ENCODE measurements around the gene SLC39A11.

Gene SLC39A11

DNA sequence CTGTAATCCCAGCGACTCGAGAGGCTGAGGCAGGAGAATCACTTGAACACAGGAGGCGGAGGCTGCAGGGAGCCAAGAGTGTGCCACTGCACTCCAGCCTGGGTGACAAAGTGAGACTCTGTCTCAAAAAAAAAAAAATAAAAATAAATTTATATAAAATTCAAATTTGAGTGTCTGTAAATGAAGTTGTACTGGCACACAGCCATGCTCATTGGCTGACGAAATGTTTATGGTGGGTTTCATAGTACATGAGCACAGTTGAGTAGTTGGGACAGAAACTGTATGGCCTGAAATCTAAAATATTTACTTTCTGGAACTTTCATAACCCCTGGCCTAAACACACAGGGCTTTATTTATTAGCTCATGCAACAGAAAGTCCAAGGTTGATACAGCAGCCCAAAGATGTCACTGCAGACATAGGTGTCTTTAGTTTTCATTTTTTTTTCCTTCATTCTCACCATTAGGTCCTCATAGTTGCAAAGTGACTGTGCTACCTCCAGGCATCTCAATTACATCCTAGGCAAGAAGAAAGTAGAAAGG is 355.3 kb downstream of the SLC39A11 start:
- TF ChIP-seq EP300 (IDR thresholded peaks at IDR 0.05; ENCODE audit: borderline replicate concordance), result no peak
- no peak for TF ChIP-seq CREB1 (IDR thresholded peaks at IDR 0.05; ENCODE audit: low read depth)
- no peak for TF ChIP-seq RAD21 (IDR thresholded peaks at IDR 0.05; ENCODE audit: low read depth)
- TF ChIP-seq, protein P1, sequence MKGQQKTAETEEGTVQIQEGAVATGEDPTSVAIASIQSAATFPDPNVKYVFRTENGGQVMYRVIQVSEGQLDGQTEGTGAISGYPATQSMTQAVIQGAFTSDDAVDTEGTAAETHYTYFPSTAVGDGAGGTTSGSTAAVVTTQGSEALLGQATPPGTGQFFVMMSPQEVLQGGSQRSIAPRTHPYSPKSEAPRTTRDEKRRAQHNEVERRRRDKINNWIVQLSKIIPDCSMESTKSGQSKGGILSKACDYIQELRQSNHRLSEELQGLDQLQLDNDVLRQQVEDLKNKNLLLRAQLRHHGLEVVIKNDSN (IDR thresholded peaks at IDR 0.05), result no peak
- TF ChIP-seq MAX (IDR thresholded peaks at IDR 0.05), result no peak
- TF ChIP-seq YY1 (IDR thresholded peaks at IDR 0.05; ENCODE audit: low read depth), result no peak
- no peak for TF ChIP-seq EGR1 (IDR thresholded peaks at IDR 0.05)
- no peak for TF ChIP-seq REST (IDR thresholded peaks at IDR 0.05; ENCODE audit: low read depth)
- TF ChIP-seq FOXM1 (IDR thresholded peaks at IDR 0.05; ENCODE audit: borderline replicate concordance, low read depth), result no peak
- TF ChIP-seq TCF12 (IDR thresholded peaks at IDR 0.05; ENCODE audit: low read depth), result no peak
- no peak for TF ChIP-seq ZBTB7A (IDR thresholded peaks at IDR 0.05; ENCODE audit: low read depth)
- no peak for TF ChIP-seq NFIC (IDR thresholded peaks at IDR 0.05)
- no peak for TF ChIP-seq TAF1 (IDR thresholded peaks at IDR 0.05; ENCODE audit: low read depth)
- no peak for TF ChIP-seq TEAD4 (IDR thresholded peaks at IDR 0.05)
- TF ChIP-seq CEBPB (IDR thresholded peaks at IDR 0.05), result no peak

GRCh38 chr17:72735592-72735991 is 356.9 kb downstream of the SLC39A11 start:
- TF ChIP-seq FOXM1 (IDR thresholded peaks at IDR 0.05; ENCODE audit: borderline replicate concordance, low read depth) (no peak), EGR1 (IDR thresholded peaks at IDR 0.05) (no peak), CREB1 (IDR thresholded peaks at IDR 0.05; ENCODE audit: low read depth) (no peak), MAX (IDR thresholded peaks at IDR 0.05) (no peak), RAD21 (IDR thresholded peaks at IDR 0.05; ENCODE audit: low read depth) (no peak), TAF1 (IDR thresholded peaks at IDR 0.05; ENCODE audit: low read depth) (no peak)
- TF ChIP-seq, protein P1 (IDR thresholded peaks at IDR 0.05), result no peak

DNA sequence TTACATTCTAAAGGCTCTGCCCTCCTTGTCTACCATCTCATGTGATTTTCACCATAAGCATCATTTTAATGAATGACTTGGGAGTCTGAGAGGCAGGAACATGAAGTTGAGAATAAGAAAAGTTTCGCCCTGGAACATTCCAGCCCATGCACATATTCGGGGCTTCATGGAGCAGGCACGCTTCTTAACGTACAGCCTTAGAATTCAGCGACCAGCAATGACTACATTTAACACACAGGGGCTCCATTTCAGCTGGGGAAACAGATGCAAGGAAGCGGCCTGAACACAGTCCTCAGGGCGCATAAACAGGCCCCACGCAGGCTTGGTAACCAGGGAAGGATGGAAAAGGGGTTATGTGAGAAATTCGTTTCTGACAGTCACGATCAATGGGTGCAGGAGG is 357.4 kb downstream of the SLC39A11 start:
- no peak for TF ChIP-seq RAD21 (IDR thresholded peaks at IDR 0.05; ENCODE audit: low read depth)
- no peak for TF ChIP-seq TCF12 (IDR thresholded peaks at IDR 0.05; ENCODE audit: low read depth)
- no peak for TF ChIP-seq EGR1 (IDR thresholded peaks at IDR 0.05)
- no peak for TF ChIP-seq YY1 (IDR thresholded peaks at IDR 0.05; ENCODE audit: low read depth)
- no peak for TF ChIP-seq TAF1 (IDR thresholded peaks at IDR 0.05; ENCODE audit: low read depth)
- no peak for TF ChIP-seq MAX (IDR thresholded peaks at IDR 0.05)

- TF ChIP-seq YY1 (IDR thresholded peaks at IDR 0.05; ENCODE audit: low read depth) (no peak), EGR1 (IDR thresholded peaks at IDR 0.05) (no peak), MAX (IDR thresholded peaks at IDR 0.05) (no peak), TAF1 (IDR thresholded peaks at IDR 0.05; ENCODE audit: low read depth) (no peak), CREB1 (IDR thresholded peaks at IDR 0.05; ENCODE audit: low read depth) (no peak), EP300 (IDR thresholded peaks at IDR 0.05; ENCODE audit: borderline replicate concordance) (no peak), REST (IDR thresholded peaks at IDR 0.05; ENCODE audit: low read depth) (no peak), ZBTB7A (IDR thresholded peaks at IDR 0.05; ENCODE audit: low read depth) (no peak), TEAD4 (IDR thresholded peaks at IDR 0.05) (no peak), RAD21 (IDR thresholded peaks at IDR 0.05; ENCODE audit: low read depth) (no peak), FOXM1 (IDR thresholded peaks at IDR 0.05; ENCODE audit: borderline replicate concordance, low read depth) (no peak), CEBPB (IDR thresholded peaks at IDR 0.05) (no peak), NFIC (IDR thresholded peaks at IDR 0.05) (no peak), TCF12 (IDR thresholded peaks at IDR 0.05; ENCODE audit: low read depth) (no peak)
- TF ChIP-seq, protein P1 (IDR thresholded peaks at IDR 0.05), result no peak
Measured at GRCh38 chr17:72734613-72735012, 357.9 kb downstream of the SLC39A11 start.

DNA sequence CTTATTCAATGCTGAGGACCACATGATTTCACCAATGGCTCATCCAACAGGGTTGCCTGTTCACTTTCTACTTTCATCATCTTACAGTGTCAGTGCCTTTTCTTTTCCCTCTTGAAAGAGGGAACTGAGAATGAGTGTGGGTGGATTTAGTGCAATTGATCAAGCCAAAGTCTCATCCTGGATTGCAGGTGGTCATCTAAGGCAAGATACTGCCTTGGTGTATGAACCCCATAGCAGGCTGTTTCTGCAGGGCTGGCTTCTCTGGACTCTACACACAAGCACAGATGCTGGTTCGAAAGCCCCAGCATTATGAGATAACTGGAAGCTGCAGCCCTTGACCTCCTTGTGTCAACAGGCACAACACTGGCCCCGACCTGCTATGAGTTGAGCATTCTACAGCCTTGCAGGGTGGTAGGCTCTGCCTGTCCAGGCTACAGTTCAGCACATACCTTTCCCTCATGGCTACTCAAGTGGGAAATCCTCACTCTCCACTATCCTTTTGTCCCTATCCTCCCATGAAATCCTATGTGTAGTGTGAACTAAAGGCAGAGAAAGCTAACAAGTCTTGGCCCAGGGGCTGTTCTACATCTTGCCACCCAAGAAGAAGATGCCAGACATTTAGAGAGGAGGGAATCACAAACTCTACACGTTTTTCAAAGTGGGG is 358.7 kb downstream of the SLC39A11 start:
- TF ChIP-seq RAD21 (IDR thresholded peaks at IDR 0.05; ENCODE audit: low read depth) (no peak), EGR1 (IDR thresholded peaks at IDR 0.05) (no peak), YY1 (IDR thresholded peaks at IDR 0.05; ENCODE audit: low read depth) (no peak), TEAD4 (IDR thresholded peaks at IDR 0.05) (no peak), REST (IDR thresholded peaks at IDR 0.05; ENCODE audit: low read depth) (no peak), CREB1 (IDR thresholded peaks at IDR 0.05; ENCODE audit: low read depth) (no peak)
- TF ChIP-seq, protein P1 (IDR thresholded peaks at IDR 0.05), result no peak
